ENCODE data around the gene TIMP1. TPM values are rescaled to one million over a fixed set of nuclear protein-coding genes. Genes with fewer than 3 reads are reported as not detected.

The TIMP1 gene
- 100 to 1,000 TPM in 2 of 3 donors, 10 to 100 TPM in 1; 56.0 to 538 (median 342) TPM for polyA plus RNA-seq

GRCh38 chrX:47581731-47582647, at the start of gene TIMP1:
TSS of gene TIMP1 (plus strand) at chrX:47582436. CDS start at chrX:47583416, 980 bp downstream.
- 4 to 34% (median 18%) methylated on average over 12 to 28 of the region's 28 CpGs for WGBS, 3 donors
- peak within 1 kb of the TSS; percentile 81 for H3K27ac ChIP-seq (ENCODE audit: low read depth, low read length)

GRCh38 chrX:47539860-47540259, 42.4 kb upstream of the TIMP1 start:
- H3K27ac ChIP-seq (ENCODE audit: low read depth, low read length) = no peak overlapping the region

- 25 to 37% (median 26%) methylated on average over 15 of the region's 15 CpGs for WGBS, 3 donors
- no peak overlapping the region for H3K27ac ChIP-seq (ENCODE audit: low read depth, low read length)
Measured at GRCh38 chrX:47540754-47541538, 41.3 kb upstream of the TIMP1 start.

- 89 to 99% (median 95%) methylated on average over 5 of the region's 5 CpGs for WGBS, 3 donors
Measured at GRCh38 chrX:47543496-47543895, 38.7 kb upstream of the TIMP1 start.

GRCh38 chrX:47556045-47556623, 26.1 kb upstream of the TIMP1 start:
- peak overlapping the region; percentile 62 for H3K27ac ChIP-seq (ENCODE audit: low read depth, low read length)
- WGBS, 3 donors = 0 to 25% (median 1%) methylated on average over 9 to 20 of the region's 20 CpGs

More at GRCh38 chrX:47543496-47543895, 38.7 kb upstream of the TIMP1 start:
- H3K27ac ChIP-seq (ENCODE audit: low read depth, low read length) = no peak overlapping the region

GRCh38 chrX:47558436-47558835, 23.8 kb upstream of the TIMP1 start:
- WGBS, 3 donors = 47 to 95% (median 84%) methylated on average over 3 of the region's 3 CpGs
- no peak overlapping the region for H3K27ac ChIP-seq (ENCODE audit: low read depth, low read length)

- 7 to 32% (median 18%) methylated on average over 14 to 15 of the region's 15 CpGs for WGBS, 3 donors
- H3K27ac ChIP-seq (ENCODE audit: low read depth, low read length) = peak overlapping the region; percentile 38
Measured at GRCh38 chrX:47560179-47560933, 21.9 kb upstream of the TIMP1 start.

- H3K27ac ChIP-seq (ENCODE audit: low read depth, low read length) = peak within 1 kb of the TSS; percentile 60
- 1 to 31% (median 2%) methylated on average over 40 to 59 of the region's 59 CpGs for WGBS, 3 donors
Measured at GRCh38 chrX:47560934-47561658, 21.1 kb upstream of the TIMP1 start, which contains the start of gene ARAF. TSS of gene ARAF (plus strand) at chrX:47561205. CDS start at chrX:47562968, 1,763 bp downstream.

- H3K27ac ChIP-seq (ENCODE audit: low read depth, low read length) = peak overlapping the region; percentile 60
- 4 to 37% (median 5%) methylated on average over 9 of the region's 9 CpGs for WGBS, 3 donors
Measured at GRCh38 chrX:47561659-47562151, 20.5 kb upstream of the TIMP1 start.

- no peak overlapping the region for H3K27ac ChIP-seq (ENCODE audit: low read depth, low read length)
- WGBS, 3 donors = 75 to 79% (median 76%) methylated on average over 13 of the region's 13 CpGs
Measured at GRCh38 chrX:47562615-47563243, 19.5 kb upstream of the TIMP1 start.

GRCh38 chrX:47563801-47564315, 18.4 kb upstream of the TIMP1 start:
- WGBS, 3 donors = 71 to 92% (median 75%) methylated on average over 8 of the region's 8 CpGs
- no peak overlapping the region for H3K27ac ChIP-seq (ENCODE audit: low read depth, low read length)

GRCh38 chrX:47564438-47565085, 17.7 kb upstream of the TIMP1 start:
- WGBS, 3 donors = 77 to 84% (median 83%) methylated on average over 11 to 12 of the region's 12 CpGs
- H3K27ac ChIP-seq (ENCODE audit: low read depth, low read length) = no peak overlapping the region

- no peak overlapping the region for H3K27ac ChIP-seq (ENCODE audit: low read depth, low read length)
- 74 to 81% (median 80%) methylated on average over 11 of the region's 11 CpGs for WGBS, 3 donors
Measured at GRCh38 chrX:47566841-47567240, 15.4 kb upstream of the TIMP1 start.

- no peak overlapping the region for H3K27ac ChIP-seq (ENCODE audit: low read depth, low read length)
- WGBS, 3 donors = 91 to 94% (median 92%) methylated on average over 12 to 13 of the region's 13 CpGs
Measured at GRCh38 chrX:47568656-47569295, 13.5 kb upstream of the TIMP1 start.

- WGBS, 3 donors = 83 to 90% (median 84%) methylated on average over 7 to 8 of the region's 8 CpGs
- no peak overlapping the region for H3K27ac ChIP-seq (ENCODE audit: low read depth, low read length)
Measured at GRCh38 chrX:47570794-47571193, 11.4 kb upstream of the TIMP1 start.

- 86 to 95% (median 93%) methylated on average over 8 to 11 of the region's 11 CpGs for WGBS, 3 donors
- no peak overlapping the region for H3K27ac ChIP-seq (ENCODE audit: low read depth, low read length)
Measured at GRCh38 chrX:47571215-47571614, 11.0 kb upstream of the TIMP1 start.
